Endometrial microvascular endothelial cells (primary cell): ENCODE measurements around the gene KIF22. TPM values are rescaled to one million over a fixed set of nuclear protein-coding genes. Genes with fewer than 3 reads are reported as not detected.
"Not testable (repeated sequence)": the region's sequence is repeated elsewhere in the genome, so short reads cannot be mapped to it uniquely, and the experiment has no call there.

Experiments
- in situ Hi-C: cut with HindIII; loops from 2 replicates; pipeline ENCODE4 v1.10.0; 2017; ENCODE audit warnings: low sequenced_read_pairs, low pct_unique_long_range_greater_than_20kb; ENCODE audit errors: inconsistent ontology term
- total RNA-seq: library from RNA; depleted of rRNA; stranded (reverse); fragments of >200 nt; gene quantifications from one replicate; pipeline ENCODE4 v1.2.3, GENCODE V29; 2015; ENCODE audit errors: inconsistent ontology term

KIF22 gene
- total RNA-seq, 1 donor from 2014 or later: 98.0 TPM

- in situ Hi-C loops: no loop called here
Measured at GRCh38 chr16:29825145-29826044, 34.8 kb downstream of the KIF22 start.

DNA sequence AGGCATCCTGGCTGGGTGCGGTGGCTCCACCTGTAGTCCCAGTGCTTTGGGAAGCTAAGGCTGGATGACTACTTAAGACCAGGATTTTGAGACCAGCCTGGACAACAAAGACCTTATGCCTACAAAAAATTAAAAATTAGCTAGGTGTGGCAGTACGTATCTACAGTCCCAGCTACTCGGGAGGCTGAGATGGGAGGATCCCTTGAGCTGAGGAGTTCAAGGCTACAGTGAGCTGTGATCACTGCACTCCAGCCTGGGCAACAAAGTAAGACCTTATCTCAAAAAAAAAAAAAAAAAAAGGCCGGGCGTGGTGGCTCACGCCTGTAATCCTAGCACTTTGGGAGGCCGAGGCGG lies 35.8 kb downstream of the KIF22 start:
- in situ Hi-C loops: no loop called here

DNA sequence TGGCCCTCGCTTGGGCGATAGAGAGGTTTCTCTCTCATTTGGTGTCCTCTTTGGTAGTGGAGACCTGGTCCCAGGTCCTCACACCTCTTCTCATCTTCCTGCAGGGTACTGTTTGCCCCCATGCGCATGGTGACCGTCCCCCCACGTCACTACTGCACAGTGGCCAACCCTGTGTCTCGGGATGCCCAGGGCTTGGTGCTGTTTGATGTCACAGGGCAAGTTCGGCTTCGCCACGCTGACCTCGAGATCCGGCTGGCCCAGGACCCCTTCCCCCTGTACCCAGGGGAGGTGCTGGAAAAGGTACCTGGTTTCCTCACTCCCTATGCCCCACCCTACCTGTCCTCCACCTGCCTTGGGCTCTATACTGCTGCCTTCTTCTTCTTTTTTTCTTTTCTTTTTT lies 40.2 kb downstream of the KIF22 start:
- in situ Hi-C loops: no loop called here

GRCh38 chr16:29831490-29831889 lies 40.9 kb downstream of the KIF22 start:
- in situ Hi-C loops: no loop called here

- in situ Hi-C loops: not testable (repeated sequence)
Measured at GRCh38 chr16:29833219-29833618, 42.7 kb downstream of the KIF22 start.

- in situ Hi-C loops: no loop called here
Measured at GRCh38 chr16:29834079-29834478, 43.5 kb downstream of the KIF22 start.

- in situ Hi-C loops: no loop called here
Measured at GRCh38 chr16:29835926-29836325, 45.4 kb downstream of the KIF22 start.

- in situ Hi-C loops: no loop called here
Measured at GRCh38 chr16:29836623-29837022, 46.1 kb downstream of the KIF22 start.

DNA sequence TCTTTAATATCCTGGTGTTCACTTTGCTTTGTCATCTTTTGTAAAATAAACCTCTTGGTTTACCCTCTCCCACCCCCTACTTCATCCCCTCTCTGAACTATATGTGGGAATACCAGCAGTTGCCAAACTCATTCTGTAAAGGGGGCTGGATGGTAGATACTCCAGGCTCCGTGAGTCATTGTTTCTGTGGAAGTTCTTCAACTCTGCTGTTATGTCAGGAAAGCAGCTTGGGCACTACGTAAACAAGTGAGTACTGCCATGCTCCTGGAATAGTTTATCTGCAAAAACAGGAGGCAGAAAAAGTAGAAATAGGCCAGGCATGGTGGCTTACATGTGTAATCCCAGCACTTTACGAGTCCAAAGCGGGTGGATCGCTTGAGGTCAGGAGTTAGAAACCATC lies 47.3 kb downstream of the KIF22 start:
- in situ Hi-C loops: no loop called here

DNA sequence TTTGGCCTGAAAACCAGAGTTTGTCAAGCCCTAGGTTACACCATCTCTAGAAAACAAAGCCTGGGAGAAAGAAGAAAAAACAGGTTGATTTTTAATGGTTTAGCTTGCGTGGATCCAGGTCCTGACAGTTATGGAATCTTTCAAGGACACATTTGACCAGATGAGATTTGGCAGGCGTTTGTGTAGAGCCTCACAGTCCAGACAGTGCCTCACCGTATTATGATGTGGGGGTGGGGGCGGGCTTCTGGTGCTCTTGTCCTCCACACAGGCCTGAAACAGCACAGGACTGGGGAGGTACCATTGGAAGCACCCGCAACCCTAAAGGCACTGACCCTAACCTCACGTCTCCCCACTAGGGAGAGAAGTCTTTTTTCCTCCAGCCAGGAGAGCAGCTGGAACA lies 49.3 kb downstream of the KIF22 start:
- in situ Hi-C loops: no loop called here

DNA sequence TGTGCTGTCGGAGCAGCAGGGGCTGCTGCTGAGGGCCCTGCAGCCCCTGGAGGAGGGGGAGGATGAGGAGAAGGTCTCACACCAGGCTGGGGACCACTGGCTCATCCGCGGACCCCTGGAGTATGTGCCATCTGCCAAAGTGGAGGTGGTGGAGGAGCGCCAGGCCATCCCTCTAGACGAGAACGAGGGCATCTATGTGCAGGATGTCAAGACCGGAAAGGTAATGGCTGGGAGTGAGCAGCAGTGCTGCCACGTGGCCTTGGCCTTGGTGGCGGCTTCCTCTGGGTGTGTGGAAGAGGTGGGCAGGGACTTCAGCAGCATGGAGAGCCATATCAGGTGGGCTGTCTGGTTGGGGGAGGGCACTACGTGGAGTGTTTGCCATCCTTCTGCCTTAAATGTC lies 49.7 kb downstream of the KIF22 start:
- in situ Hi-C loops: no loop called here

DNA sequence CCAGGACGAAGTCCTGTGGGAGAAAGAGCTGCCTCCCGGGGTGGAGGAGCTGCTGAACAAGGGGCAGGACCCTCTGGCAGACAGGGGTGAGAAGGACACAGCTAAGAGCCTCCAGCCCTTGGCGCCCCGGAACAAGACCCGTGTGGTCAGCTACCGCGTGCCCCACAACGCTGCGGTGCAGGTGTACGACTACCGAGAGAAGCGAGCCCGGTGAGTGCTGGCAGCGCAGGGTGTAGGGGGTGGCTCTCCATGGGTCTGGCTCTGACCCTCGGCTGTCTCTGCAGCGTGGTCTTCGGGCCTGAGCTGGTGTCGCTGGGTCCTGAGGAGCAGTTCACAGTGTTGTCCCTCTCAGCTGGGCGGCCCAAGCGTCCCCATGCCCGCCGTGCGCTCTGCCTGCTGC lies 51.1 kb downstream of the KIF22 start:
- in situ Hi-C loops: no loop called here

DNA sequence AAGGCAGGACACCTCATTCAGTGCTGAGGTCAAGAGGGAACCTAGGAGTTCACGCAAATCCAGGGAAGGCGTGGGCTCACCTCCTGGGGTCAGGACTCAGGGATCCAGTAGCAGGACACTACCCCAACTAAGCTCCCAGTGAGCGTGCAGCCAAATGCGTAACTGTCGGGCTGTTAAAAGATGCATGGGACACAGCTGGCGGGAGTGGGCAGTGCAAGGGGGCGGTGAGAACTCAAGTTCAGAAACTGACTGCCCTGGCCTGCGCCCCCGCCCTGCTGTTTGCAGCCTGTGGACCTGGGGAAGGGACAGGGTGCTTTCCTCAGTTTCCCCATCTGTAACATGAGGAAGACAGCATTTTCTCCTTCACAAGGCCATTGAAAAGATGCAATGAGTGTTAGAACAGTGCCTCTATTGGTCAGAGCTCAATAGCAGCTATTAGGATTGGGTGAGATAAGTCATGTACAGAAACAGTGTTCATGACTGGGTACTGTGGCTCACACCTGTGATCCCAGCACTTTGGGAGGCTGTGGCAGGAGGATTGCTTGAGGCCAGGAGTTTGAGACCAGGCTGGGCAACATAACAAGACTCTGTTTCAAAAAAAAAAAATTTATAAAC lies 52.3 kb downstream of the KIF22 start:
- in situ Hi-C loops: no loop called here

DNA sequence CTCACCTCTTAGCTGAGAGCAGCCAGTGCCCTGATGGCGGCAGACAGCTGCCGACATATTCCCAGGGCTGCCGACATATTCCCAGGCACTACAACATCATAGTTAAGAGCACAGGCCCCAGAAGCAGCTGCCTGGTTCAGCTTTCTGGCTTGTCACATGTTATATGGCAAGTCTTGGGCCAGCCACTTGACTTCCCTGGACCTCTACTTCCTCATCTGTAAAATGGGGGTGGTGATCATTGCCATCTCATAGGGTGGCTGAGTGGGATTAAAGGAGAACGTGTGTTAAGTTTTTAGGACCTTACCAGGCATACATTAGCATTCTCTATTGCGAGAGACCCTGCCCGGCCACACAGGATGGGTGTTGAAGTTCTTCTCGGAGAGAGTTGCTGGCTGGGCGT lies 53.4 kb downstream of the KIF22 start:
- in situ Hi-C loops: no loop called here

DNA sequence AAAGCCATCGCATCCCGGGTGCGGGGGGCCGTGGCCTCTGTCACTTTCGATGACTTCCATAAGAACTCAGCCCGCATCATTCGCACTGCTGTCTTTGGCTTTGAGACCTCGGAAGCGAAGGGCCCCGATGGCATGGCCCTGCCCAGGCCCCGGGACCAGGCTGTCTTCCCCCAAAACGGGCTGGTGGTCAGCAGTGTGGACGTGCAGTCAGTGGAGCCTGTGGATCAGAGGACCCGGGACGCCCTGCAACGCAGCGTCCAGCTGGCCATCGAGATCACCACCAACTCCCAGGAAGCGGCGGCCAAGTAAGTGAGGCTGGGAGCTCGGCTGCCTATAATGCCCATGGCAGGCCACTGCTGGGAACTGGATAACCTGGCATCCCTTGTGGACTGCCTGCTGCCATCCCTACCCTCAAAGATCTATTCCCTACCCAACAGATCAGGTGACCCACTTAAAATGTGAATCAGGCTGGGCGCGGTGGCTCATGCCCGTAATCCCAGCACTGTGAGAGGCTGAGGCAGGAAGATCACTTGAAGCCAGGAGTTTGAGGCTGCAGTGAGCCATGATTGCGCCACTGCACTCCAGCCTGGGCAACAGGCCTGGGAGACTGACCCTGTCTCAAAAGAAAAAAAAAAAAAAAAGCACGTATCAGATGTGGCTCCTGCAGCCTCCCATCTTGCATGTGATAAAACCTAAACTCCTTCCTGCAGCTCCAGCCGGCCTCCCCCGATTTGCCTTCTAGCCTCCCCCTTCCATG lies 54.2 kb downstream of the KIF22 start:
- in situ Hi-C loops: no loop called here

DNA sequence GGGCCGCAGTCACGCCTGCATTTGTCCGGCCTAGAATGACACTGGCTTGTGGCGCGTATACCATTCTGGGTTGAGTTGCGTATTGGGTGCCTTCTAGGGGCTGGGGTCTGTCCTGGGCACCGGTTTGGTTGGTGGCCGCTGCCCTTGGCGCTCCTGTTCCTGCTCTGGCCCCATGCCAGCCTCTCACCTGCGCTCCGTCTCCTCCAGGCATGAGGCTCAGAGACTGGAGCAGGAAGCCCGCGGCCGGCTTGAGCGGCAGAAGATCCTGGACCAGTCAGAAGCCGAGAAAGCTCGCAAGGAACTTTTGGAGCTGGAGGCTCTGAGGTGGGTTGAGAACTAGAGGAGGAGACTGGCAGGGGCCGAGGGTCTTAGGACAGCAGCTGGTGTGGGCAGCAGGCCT lies 55.1 kb downstream of the KIF22 start:
- in situ Hi-C loops: no loop called here

GRCh38 chr16:29848420-29849297 lies 58.1 kb downstream of the KIF22 start:
- in situ Hi-C loops: no loop called here

DNA sequence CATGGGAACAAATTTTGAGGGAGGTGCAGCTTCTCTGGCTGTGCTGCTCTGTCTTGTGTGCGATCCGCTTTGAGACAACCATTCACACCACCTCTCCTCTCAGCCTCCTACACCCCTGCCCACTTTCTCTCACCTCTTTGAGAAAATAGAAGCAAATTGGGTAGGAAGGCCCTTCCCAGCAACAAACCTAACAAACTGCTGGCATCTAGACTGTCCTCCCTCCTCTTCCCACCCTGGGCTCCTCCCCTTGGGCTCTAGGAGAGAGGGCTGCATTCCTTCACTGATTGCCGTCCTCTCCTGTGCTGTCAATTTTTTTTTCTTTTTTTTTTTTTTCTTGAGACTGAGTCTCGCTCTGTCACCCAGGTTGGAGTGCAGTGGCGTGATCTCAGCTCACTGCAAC lies 59.0 kb downstream of the KIF22 start:
- in situ Hi-C loops: no loop called here

- in situ Hi-C loops: no loop called here
Measured at GRCh38 chr16:29850998-29851397, 60.4 kb downstream of the KIF22 start.
